Measurements from ENCODE around the gene AMPD2.

The AMPD2 gene

GRCh38 chr1:109654519-109654918 lies 34.9 kb downstream of the AMPD2 start (continued):
- no peak for TF ChIP-seq SNAI2 (CRISPR knock-in tag; IDR thresholded peaks at IDR 0.05)
- TF ChIP-seq TCF4 (CRISPR knock-in tag; IDR thresholded peaks at IDR 0.05; ENCODE audit: borderline replicate concordance), result no peak
- no peak for TF ChIP-seq ZC3H10 (CRISPR knock-in tag; IDR thresholded peaks at IDR 0.05)
- TF ChIP-seq GLIS3 (CRISPR knock-in tag; IDR thresholded peaks at IDR 0.05), result no peak

DNA sequence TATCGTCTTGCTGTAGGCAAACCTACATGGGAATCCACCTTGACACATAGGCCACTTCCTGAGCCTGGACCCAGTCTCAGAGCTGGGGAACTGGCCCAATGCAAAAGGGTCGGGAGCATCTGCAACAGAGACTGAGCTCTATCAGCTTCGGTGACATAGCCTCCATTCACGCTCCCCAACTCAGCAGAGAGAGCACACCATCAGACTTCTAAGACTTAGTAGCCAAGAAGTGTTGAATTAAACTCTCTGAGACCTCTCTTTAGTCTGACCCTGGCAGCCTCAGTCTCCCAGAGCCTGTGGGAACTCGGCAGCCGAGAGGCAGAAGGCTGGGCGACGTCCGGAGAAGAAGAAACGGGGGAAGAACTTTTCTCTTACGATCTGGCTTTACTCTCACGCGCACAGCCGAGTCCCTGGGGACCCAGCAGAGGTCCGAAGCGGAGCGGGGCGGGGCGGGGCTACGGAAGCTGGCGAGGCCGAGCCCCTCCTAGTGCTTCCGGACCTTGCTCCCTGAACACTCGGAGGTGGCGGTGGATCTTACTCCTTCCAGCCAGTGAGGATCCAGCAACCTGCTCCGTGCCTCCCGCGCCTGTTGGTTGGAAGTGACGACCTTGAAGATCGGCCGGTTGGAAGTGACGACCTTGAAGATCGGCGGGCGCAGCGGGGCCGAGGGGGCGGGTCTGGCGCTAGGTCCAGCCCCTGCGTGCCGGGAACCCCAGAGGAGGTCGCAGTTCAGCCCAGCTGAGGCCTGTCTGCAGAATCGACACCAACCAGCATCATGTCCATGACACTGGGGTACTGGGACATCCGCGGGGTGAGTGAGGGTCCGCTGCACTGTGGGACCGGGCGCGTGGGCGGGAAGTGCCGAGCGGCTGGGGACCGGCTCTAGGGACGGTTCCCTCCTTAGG lies 36.2 kb downstream of the AMPD2 start, which contains the start of gene GSTM4:
Gene GSTM4 (plus strand): TSS at position 485 of the 905 bp plus-strand sequence. CDS start 291 bp downstream, at position 776.
- no peak for TF ChIP-seq ESRRG (CRISPR knock-in tag; IDR thresholded peaks at IDR 0.05)
- TF ChIP-seq ZC3H10 (CRISPR knock-in tag; IDR thresholded peaks at IDR 0.05), result no peak
- no peak for TF ChIP-seq OSR1 (CRISPR knock-in tag; IDR thresholded peaks at IDR 0.05)
- TF ChIP-seq BACH2 (CRISPR knock-in tag; IDR thresholded peaks at IDR 0.05; ENCODE audit: borderline replicate concordance), result no peak
- TF ChIP-seq ZNF70 (CRISPR knock-in tag; IDR thresholded peaks at IDR 0.05), result no peak
- TF ChIP-seq ZFP30 (CRISPR knock-in tag; IDR thresholded peaks at IDR 0.05), result no peak
- TF ChIP-seq SNAI2 (CRISPR knock-in tag; IDR thresholded peaks at IDR 0.05), result no peak
- peak; percentile 94 for ATAC-seq

GRCh38 chr1:109657395-109657794 lies 37.8 kb downstream of the AMPD2 start:
- TF ChIP-seq ZFP30 (CRISPR knock-in tag; IDR thresholded peaks at IDR 0.05) (no peak), ZFP3 (CRISPR knock-in tag; IDR thresholded peaks at IDR 0.05) (no peak), TOX (CRISPR knock-in tag; IDR thresholded peaks at IDR 0.05; ENCODE audit: borderline replicate concordance) (no peak), SNAI2 (CRISPR knock-in tag; IDR thresholded peaks at IDR 0.05) (no peak), ARNTL (CRISPR knock-in tag; IDR thresholded peaks at IDR 0.05; ENCODE audit: borderline replicate concordance, low read depth) (no peak), CSDC2 (CRISPR knock-in tag; IDR thresholded peaks at IDR 0.05) (no peak), GLIS3 (CRISPR knock-in tag; IDR thresholded peaks at IDR 0.05) (no peak), PPARA (CRISPR knock-in tag; IDR thresholded peaks at IDR 0.05; ENCODE audit: borderline replicate concordance) (no peak), ZNF8 (CRISPR knock-in tag; IDR thresholded peaks at IDR 0.05) (no peak), OSR1 (CRISPR knock-in tag; IDR thresholded peaks at IDR 0.05) (no peak), ZNF565 (CRISPR knock-in tag; conservative IDR thresholded peaks at IDR 0.05; ENCODE audit: low read depth) (no peak)
- ATAC-seq, result no peak

DNA sequence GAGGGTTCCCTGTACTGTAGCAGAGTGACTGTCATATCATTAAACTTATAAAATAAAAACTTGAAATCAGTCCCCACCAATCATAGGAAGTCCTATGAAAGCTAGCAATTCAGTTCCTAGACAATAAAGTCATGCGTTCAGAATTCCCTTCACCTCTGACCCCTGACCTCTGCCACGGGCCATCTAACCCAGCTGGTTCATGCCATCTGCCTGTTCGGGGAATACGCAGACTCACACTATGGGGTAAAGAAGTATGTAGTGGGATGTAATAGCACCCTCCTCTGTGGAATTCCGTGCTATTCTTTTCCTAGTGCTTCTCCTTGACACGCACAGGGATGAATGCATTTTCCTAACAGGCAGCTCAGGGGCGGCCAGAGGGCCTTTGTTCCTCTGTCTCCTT lies 38.3 kb downstream of the AMPD2 start:
- TF ChIP-seq ZFP30 (CRISPR knock-in tag; IDR thresholded peaks at IDR 0.05) (no peak), ZNF565 (CRISPR knock-in tag; conservative IDR thresholded peaks at IDR 0.05; ENCODE audit: low read depth) (no peak)
- no peak for ATAC-seq

- no peak for ATAC-seq
- TF ChIP-seq PPARA (CRISPR knock-in tag; IDR thresholded peaks at IDR 0.05; ENCODE audit: borderline replicate concordance), result no peak
- no peak for TF ChIP-seq GLIS3 (CRISPR knock-in tag; IDR thresholded peaks at IDR 0.05)
- TF ChIP-seq BACH2 (CRISPR knock-in tag; IDR thresholded peaks at IDR 0.05; ENCODE audit: borderline replicate concordance), result no peak
- no peak for TF ChIP-seq PATZ1 (CRISPR knock-in tag; IDR thresholded peaks at IDR 0.05; ENCODE audit: borderline replicate concordance)
- TF ChIP-seq, protein P1, sequence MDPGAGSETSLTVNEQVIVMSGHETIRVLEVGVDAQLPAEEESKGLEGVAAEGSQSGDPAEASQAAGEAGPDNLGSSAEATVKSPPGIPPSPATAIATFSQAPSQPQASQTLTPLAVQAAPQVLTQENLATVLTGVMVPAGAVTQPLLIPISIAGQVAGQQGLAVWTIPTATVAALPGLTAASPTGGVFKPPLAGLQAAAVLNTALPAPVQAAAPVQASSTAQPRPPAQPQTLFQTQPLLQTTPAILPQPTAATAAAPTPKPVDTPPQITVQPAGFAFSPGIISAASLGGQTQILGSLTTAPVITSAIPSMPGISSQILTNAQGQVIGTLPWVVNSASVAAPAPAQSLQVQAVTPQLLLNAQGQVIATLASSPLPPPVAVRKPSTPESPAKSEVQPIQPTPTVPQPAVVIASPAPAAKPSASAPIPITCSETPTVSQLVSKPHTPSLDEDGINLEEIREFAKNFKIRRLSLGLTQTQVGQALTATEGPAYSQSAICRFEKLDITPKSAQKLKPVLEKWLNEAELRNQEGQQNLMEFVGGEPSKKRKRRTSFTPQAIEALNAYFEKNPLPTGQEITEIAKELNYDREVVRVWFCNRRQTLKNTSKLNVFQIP (CRISPR knock-in tag; IDR thresholded peaks at IDR 0.05; ENCODE audit: borderline replicate concordance, low read depth), result no peak
- TF ChIP-seq ZNF565 (CRISPR knock-in tag; conservative IDR thresholded peaks at IDR 0.05; ENCODE audit: low read depth), result no peak
- no peak for TF ChIP-seq OSR1 (CRISPR knock-in tag; IDR thresholded peaks at IDR 0.05)
- TF ChIP-seq TCF4 (CRISPR knock-in tag; IDR thresholded peaks at IDR 0.05; ENCODE audit: borderline replicate concordance), result no peak
- no peak for TF ChIP-seq ZNF70 (CRISPR knock-in tag; IDR thresholded peaks at IDR 0.05)
- no peak for TF ChIP-seq SNAI2 (CRISPR knock-in tag; IDR thresholded peaks at IDR 0.05)
- no peak for TF ChIP-seq ZFP3 (CRISPR knock-in tag; IDR thresholded peaks at IDR 0.05)
- TF ChIP-seq TOX (CRISPR knock-in tag; IDR thresholded peaks at IDR 0.05; ENCODE audit: borderline replicate concordance), result no peak
- no peak for TF ChIP-seq ZC3H10 (CRISPR knock-in tag; IDR thresholded peaks at IDR 0.05)
- TF ChIP-seq, protein P2, sequence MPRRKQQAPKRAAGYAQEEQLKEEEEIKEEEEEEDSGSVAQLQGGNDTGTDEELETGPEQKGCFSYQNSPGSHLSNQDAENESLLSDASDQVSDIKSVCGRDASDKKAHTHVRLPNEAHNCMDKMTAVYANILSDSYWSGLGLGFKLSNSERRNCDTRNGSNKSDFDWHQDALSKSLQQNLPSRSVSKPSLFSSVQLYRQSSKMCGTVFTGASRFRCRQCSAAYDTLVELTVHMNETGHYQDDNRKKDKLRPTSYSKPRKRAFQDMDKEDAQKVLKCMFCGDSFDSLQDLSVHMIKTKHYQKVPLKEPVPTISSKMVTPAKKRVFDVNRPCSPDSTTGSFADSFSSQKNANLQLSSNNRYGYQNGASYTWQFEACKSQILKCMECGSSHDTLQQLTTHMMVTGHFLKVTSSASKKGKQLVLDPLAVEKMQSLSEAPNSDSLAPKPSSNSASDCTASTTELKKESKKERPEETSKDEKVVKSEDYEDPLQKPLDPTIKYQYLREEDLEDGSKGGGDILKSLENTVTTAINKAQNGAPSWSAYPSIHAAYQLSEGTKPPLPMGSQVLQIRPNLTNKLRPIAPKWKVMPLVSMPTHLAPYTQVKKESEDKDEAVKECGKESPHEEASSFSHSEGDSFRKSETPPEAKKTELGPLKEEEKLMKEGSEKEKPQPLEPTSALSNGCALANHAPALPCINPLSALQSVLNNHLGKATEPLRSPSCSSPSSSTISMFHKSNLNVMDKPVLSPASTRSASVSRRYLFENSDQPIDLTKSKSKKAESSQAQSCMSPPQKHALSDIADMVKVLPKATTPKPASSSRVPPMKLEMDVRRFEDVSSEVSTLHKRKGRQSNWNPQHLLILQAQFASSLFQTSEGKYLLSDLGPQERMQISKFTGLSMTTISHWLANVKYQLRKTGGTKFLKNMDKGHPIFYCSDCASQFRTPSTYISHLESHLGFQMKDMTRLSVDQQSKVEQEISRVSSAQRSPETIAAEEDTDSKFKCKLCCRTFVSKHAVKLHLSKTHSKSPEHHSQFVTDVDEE (CRISPR knock-in tag; IDR thresholded peaks at IDR 0.05), result no peak
Observed at GRCh38 chr1:109658533-109659042, 39.0 kb downstream of the AMPD2 start.

Measured in SK-N-SH treated with all-trans-retinoic acid at 6 μM for 48 hours (cell line).